Measurements from ENCODE around the gene OST4. TPM values are rescaled to one million over a fixed set of nuclear protein-coding genes. Genes with fewer than 3 reads are reported as not detected.

Gene OST4
- total RNA-seq, 1 donor from 2014 or later, result 245 TPM

DNA sequence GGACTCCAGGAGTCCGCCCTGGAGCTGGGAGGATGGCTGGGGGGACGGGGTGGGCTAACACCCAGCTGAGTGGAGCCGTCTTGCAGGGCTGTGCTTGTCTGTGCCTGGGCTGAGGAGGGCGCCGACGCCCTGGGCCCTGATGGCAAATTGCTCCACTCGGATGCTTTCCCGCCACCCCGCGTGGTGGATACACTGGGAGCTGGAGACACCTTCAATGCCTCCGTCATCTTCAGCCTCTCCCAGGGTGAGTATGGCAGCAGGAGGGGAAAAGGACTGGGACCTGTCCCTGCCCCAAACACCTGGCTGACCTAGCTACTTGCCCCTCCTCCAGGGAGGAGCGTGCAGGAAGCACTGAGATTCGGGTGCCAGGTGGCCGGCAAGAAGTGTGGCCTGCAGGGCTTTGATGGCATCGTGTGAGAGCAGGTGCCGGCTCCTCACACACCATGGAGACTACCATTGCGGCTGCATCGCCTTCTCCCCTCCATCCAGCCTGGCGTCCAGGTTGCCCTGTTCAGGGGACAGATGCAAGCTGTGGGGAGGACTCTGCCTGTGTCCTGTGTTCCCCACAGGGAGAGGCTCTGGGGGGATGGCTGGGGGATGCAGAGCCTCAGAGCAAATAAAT, 28.0 kb upstream of the OST4 start:
- H3K4me3 Mint-ChIP-seq (ENCODE audit: low read depth), result no peak overlapping the region
- H3K27ac Mint-ChIP-seq, result no peak overlapping the region
- DNase-seq (ENCODE audit: low spot score, unreplicated experiment), result no peak
- peaks cover 11% of the 10 kb centered on the region for H3K27me3 Mint-ChIP-seq
- no peaks in the 10 kb centered on the region for H3K36me3 Mint-ChIP-seq (ENCODE audit: insufficient read depth)
- TF ChIP-seq, protein P1, sequence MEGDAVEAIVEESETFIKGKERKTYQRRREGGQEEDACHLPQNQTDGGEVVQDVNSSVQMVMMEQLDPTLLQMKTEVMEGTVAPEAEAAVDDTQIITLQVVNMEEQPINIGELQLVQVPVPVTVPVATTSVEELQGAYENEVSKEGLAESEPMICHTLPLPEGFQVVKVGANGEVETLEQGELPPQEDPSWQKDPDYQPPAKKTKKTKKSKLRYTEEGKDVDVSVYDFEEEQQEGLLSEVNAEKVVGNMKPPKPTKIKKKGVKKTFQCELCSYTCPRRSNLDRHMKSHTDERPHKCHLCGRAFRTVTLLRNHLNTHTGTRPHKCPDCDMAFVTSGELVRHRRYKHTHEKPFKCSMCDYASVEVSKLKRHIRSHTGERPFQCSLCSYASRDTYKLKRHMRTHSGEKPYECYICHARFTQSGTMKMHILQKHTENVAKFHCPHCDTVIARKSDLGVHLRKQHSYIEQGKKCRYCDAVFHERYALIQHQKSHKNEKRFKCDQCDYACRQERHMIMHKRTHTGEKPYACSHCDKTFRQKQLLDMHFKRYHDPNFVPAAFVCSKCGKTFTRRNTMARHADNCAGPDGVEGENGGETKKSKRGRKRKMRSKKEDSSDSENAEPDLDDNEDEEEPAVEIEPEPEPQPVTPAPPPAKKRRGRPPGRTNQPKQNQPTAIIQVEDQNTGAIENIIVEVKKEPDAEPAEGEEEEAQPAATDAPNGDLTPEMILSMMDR (IDR thresholded peaks at IDR 0.05; ENCODE audit: unreplicated experiment), result no peak
- peaks cover 6% of the 10 kb centered on the region for H3K4me1 Mint-ChIP-seq (ENCODE audit: low read depth)
- H3K9me3 Mint-ChIP-seq (ENCODE audit: low read depth), result no peaks in the 10 kb centered on the region

DNA sequence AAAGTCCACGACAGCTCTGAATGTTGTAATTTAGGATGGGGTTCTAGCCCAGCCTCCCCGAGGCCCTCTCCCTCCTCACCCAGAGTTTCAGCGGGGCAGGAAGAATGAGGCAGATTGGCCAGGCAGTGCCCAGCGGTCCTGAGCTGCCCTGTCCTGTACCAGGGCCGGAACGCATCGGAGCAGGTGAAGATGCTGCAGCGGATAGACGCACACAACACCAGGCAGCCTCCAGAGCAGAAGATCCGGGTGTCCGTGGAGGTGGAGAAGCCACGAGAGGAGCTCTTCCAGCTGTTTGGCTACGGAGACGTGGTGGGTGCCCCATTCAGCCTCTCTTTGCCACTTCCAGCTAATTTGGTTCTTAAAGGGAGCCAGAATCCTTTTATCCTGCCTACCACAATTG, 25.9 kb upstream of the OST4 start:
- no peaks in the 10 kb centered on the region for H3K9me3 Mint-ChIP-seq (ENCODE audit: low read depth)
- TF ChIP-seq, protein P1 (IDR thresholded peaks at IDR 0.05; ENCODE audit: unreplicated experiment), result no peak
- H3K27me3 Mint-ChIP-seq, result peaks cover 5% of the 10 kb centered on the region
- H3K36me3 Mint-ChIP-seq (ENCODE audit: insufficient read depth), result no peaks in the 10 kb centered on the region
- no peak overlapping the region for H3K27ac Mint-ChIP-seq
- H3K4me1 Mint-ChIP-seq (ENCODE audit: low read depth), result peaks cover 6% of the 10 kb centered on the region
- H3K4me3 Mint-ChIP-seq (ENCODE audit: low read depth), result no peak overlapping the region
- DNase-seq (ENCODE audit: low spot score, unreplicated experiment), result no peak

DNA sequence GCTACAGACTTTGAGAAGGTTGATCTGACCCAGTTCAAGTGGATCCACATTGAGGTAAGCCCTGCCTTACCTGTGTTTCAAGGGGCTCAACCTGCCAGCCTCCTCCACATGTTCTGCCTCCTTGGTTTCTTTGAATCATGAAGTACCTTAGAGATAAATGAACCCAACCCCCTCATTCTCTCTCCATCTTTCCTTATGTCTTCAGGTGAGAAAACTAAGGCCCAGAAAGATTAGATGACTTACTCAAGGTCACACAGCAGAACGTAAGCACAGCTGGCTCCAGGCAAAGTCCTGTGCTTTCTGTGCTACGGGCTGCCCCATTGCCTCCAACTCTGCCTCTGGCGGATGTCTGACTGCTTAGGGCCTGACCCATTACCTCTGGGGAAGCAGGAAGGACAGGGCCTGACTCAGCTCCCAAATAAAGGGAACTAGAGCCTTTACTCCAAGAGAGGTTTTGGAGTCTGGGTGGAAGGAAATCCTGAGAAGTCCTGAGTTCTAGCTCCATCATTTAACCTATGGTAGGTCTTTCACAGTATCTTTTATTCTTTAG, 25.4 kb upstream of the OST4 start:
- peaks cover 6% of the 10 kb centered on the region for H3K4me1 Mint-ChIP-seq (ENCODE audit: low read depth)
- TF ChIP-seq, protein P1 (IDR thresholded peaks at IDR 0.05; ENCODE audit: unreplicated experiment), result no peak
- peaks cover 3% of the 10 kb centered on the region for H3K27me3 Mint-ChIP-seq
- H3K27ac Mint-ChIP-seq, result no peak overlapping the region
- no peak for DNase-seq (ENCODE audit: low spot score, unreplicated experiment)
- H3K36me3 Mint-ChIP-seq (ENCODE audit: insufficient read depth), result no peaks in the 10 kb centered on the region
- H3K9me3 Mint-ChIP-seq (ENCODE audit: low read depth), result no peaks in the 10 kb centered on the region
- no peak overlapping the region for H3K4me3 Mint-ChIP-seq (ENCODE audit: low read depth)

DNA sequence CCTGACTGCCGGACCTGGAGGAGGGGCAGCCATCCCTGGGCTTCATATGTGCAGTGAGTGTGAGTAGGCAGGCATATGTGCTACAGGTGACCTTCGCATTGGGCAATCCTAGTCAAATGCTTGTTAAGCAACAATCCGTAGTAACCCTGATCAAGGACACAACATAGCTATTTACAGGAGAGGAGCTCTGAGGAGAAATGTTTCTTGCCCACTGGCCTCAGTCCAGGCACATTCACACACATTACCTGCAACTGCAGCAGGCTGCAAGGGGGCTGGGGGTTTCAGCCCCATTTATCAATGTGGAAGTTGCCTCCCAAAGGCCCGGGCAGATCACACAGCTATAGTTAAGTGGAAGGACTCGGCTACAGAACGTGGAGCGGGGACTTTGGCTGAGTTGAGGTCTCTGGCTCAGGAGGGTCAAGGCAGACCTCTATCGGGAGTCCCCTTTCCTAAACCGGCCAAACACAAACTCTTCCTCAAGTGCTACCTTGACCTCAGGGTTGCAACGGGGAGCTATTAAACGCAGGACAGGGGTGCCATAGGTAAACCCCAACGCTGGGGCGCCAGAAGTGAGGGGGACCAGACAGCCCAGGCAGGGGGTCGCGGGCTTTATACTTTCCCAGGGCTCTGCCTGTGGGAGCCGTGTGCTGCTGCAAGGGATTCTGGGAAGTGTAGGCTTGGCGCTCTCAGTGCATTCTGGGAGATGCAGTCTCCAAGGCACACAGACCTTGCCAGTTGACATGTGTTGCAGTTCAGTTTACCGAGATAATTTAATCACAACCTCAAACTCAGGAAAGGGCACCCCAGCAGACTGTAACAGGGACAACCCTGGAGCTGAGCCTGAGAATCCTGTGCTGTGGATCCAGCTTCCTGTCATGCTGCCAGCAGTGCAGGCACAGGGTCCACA, 24.5 kb upstream of the OST4 start:
- no peak for DNase-seq (ENCODE audit: low spot score, unreplicated experiment)
- H3K27ac Mint-ChIP-seq, result peak overlapping the region; percentile 74
- no peaks in the 10 kb centered on the region for H3K36me3 Mint-ChIP-seq (ENCODE audit: insufficient read depth)
- no peaks in the 10 kb centered on the region for H3K27me3 Mint-ChIP-seq
- H3K9me3 Mint-ChIP-seq (ENCODE audit: low read depth), result no peaks in the 10 kb centered on the region
- peaks cover 6% of the 10 kb centered on the region for H3K4me1 Mint-ChIP-seq (ENCODE audit: low read depth)
- peak overlapping the region; percentile 70 for H3K4me3 Mint-ChIP-seq (ENCODE audit: low read depth)
- TF ChIP-seq, protein P1 (IDR thresholded peaks at IDR 0.05; ENCODE audit: unreplicated experiment), result no peak

DNA sequence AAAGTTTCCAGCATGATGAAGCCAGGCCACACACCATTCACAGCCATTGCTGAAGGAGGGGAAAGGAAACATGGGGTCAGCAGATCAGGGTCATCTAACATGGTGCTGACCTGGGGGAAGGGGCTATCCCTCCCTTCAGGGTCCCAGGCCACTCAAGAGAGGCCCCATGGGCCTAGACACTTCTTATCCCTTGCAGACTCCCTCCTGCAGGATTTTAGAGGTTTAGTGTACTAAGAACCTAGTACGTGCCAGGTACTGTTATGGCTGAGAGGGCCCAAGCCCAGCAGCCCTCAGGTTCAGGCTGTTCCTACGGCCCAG, 23.9 kb upstream of the OST4 start:
- Mint-ChIP-seq H3K4me3 (ENCODE audit: low read depth) (peak overlapping the region; percentile 70), H3K9me3 (ENCODE audit: low read depth) (no peaks in the 10 kb centered on the region), H3K36me3 (ENCODE audit: insufficient read depth) (no peaks in the 10 kb centered on the region), H3K27me3 (no peaks in the 10 kb centered on the region), H3K4me1 (ENCODE audit: low read depth) (peaks cover 6% of the 10 kb centered on the region), H3K27ac (no peak overlapping the region)
- no peak for DNase-seq (ENCODE audit: low spot score, unreplicated experiment)
- TF ChIP-seq, protein P1 (IDR thresholded peaks at IDR 0.05; ENCODE audit: unreplicated experiment), result no peak

All from progenitor cell of endocrine pancreas (in vitro differentiated cells).